HepG2 (cell line): Measurements from ENCODE around the gene PRKAR1B. TPM values are rescaled to one million over a fixed set of nuclear protein-coding genes. Genes with fewer than 3 reads are reported as not detected.

Experiments used
- ADNP ChIP-seq: sonication (generic); formaldehyde crosslinking; IDR thresholded peaks from 2 replicates; pipeline ENCODE4 v1.4.0; 2020; ENCODE audit warnings: missing genetic modification reagents
- ATF4 ChIP-seq, 2 experiments: fragments of 450-650 bp in 1 of 2; sonication (generic) in 1 of 2; formaldehyde crosslinking; IDR thresholded peaks; 2 replicates each; pipeline versions ENCODE4 v1.5.0 to v1.8.0; 2020 to 2022; ENCODE audit warnings: mild to moderate bottlenecking in 1 of 2, missing genetic modification reagents in 1 of 2
- ATF7-NPFF ChIP-seq: sonication (generic); formaldehyde crosslinking; IDR thresholded peaks from 2 replicates; pipeline ENCODE4 v1.8.1; 2023; ENCODE audit warnings: mild to moderate bottlenecking, low read depth, missing genetic modification reagents, moderate library complexity
- BCL6 ChIP-seq: IDR thresholded peaks from 2 replicates; pipeline ENCODE4 v1.6.1; 2016; ENCODE audit warnings: missing genetic modification reagents, missing compliant biosample characterization
- DMAP1 ChIP-seq: IDR thresholded peaks from 2 replicates; pipeline ENCODE4 v1.6.1; 2016
- HNRNPK ChIP-seq: fragments of 200-400 bp; formaldehyde crosslinking; IDR thresholded peaks from 2 replicates; pipeline ENCODE4 v1.6.1; 2018; ENCODE audit warnings: low read length, low read depth, moderate library complexity, mild to moderate bottlenecking; ENCODE audit not compliant: poor library complexity, severe bottlenecking
- IKZF4 ChIP-seq: sonication (generic); formaldehyde crosslinking; IDR thresholded peaks from 2 replicates; pipeline ENCODE4 v1.5.1; 2020; ENCODE audit warnings: borderline replicate concordance, mild to moderate bottlenecking, low read depth, missing genetic modification reagents; ENCODE audit errors: not compliant biosample characterization
- LCORL ChIP-seq, 2 experiments: fragments of 450-650 bp in 1 of 2; sonication (generic) in 1 of 2; formaldehyde crosslinking in 1 of 2; IDR thresholded peaks; 2 replicates each; pipeline versions ENCODE4 v1.5.0 to v1.6.1; 2017 to 2020; ENCODE audit warnings: antibody characterized with exemption in 1 of 2, missing genetic modification reagents in 1 of 2
- MAFF ChIP-seq: IDR thresholded peaks from 2 replicates; pipeline ENCODE4 v1.6.1; 2011; ENCODE audit warnings: low read depth, low read length, improper control_type of control experiment
- MEIS1 ChIP-seq: sonication (generic); formaldehyde crosslinking; IDR thresholded peaks from 2 replicates; pipeline ENCODE4 v1.9.0; 2021; ENCODE audit warnings: mild to moderate bottlenecking, missing genetic modification reagents, moderate library complexity, borderline replicate concordance
- NFATC3 ChIP-seq: sonication (generic); formaldehyde crosslinking; IDR thresholded peaks from 2 replicates; pipeline ENCODE4 v1.5.1; 2020; ENCODE audit warnings: mild to moderate bottlenecking, missing genetic modification reagents
- NR2F2 ChIP-seq: IDR thresholded peaks from 2 replicates; pipeline ENCODE4 v1.6.1; 2012; ENCODE audit warnings: low read depth, inconsistent platforms, borderline replicate concordance
- SMAD9 ChIP-seq: sonication (generic); formaldehyde crosslinking; IDR thresholded peaks from 2 replicates; pipeline ENCODE4 v1.5.1; 2020; ENCODE audit warnings: mild to moderate bottlenecking, missing genetic modification reagents
- TAF15 ChIP-seq: fragments of 200-400 bp; formaldehyde crosslinking; IDR thresholded peaks from one replicate; pipeline ENCODE4 v1.6.1; 2018; ENCODE audit warnings: mild to moderate bottlenecking, low read depth, low read length; ENCODE audit not compliant: poor library complexity, severe bottlenecking
- THRA ChIP-seq: sonication (generic); formaldehyde crosslinking; IDR thresholded peaks from 2 replicates; pipeline ENCODE4 v1.4.0; 2020; ENCODE audit warnings: missing genetic modification reagents, borderline replicate concordance
- ZBTB21 ChIP-seq: sonication (generic); formaldehyde crosslinking; IDR thresholded peaks from 2 replicates; pipeline ENCODE4 v1.4.0; 2020; ENCODE audit warnings: missing genetic modification reagents
- ZFP36 ChIP-seq: fragments of 150-350 bp; IDR thresholded peaks from 2 replicates; pipeline ENCODE4 v1.6.1; 2018; ENCODE audit warnings: borderline replicate concordance, low read length, low read depth; ENCODE audit not compliant: partially characterized antibody
- ZNF276 ChIP-seq: sonication (generic); formaldehyde crosslinking; IDR thresholded peaks from 2 replicates; pipeline ENCODE4 v1.4.0; 2020; ENCODE audit warnings: mild to moderate bottlenecking, low read depth, missing genetic modification reagents
- ZNF441 ChIP-seq: sonication (generic); formaldehyde crosslinking; IDR thresholded peaks from 2 replicates; pipeline ENCODE4 v1.7.0; 2021; ENCODE audit warnings: missing genetic modification reagents, borderline replicate concordance
- ZNF605 ChIP-seq: sonication (generic); formaldehyde crosslinking; IDR thresholded peaks from 2 replicates; pipeline ENCODE4 v1.8.0; 2022; ENCODE audit warnings: mild to moderate bottlenecking, missing genetic modification reagents
- ZNF629 ChIP-seq: sonication (generic); formaldehyde crosslinking; conservative IDR thresholded peaks from 2 replicates; pipeline ENCODE4 v1.5.0; 2020; ENCODE audit warnings: missing genetic modification reagents
- ZNF776 ChIP-seq: sonication (generic); formaldehyde crosslinking; IDR thresholded peaks from 2 replicates; pipeline ENCODE4 v1.4.0; 2020; ENCODE audit warnings: mild to moderate bottlenecking, missing genetic modification reagents
- polyA plus RNA-seq, 8 experiments: library from polyadenylated mRNA; depleted of rRNA in 3 of 8; stranded (reverse) in 7 of 8; unstranded in 1 of 8; fragments of >200 nt; fragmentation: Illumina TruSeq in 4 of 8; extraction: Trizol in 4 of 8; gene quantifications; 2 replicates each; pipeline versions ENCODE4 v1.2.1 to v1.2.3, GENCODE V29; 2011 to 2016; ENCODE audit warnings: low read depth in 4 of 8, missing spikeins in 1 of 8, mixed read lengths in 1 of 8; ENCODE audit not compliant: insufficient read depth in 1 of 8
- total RNA-seq, 5 experiments: library from RNA; depleted of rRNA; stranded (reverse); fragments of >200 nt; fragmentation: Illumina TruSeq; extraction: Trizol; gene quantifications; 2 replicates each; pipeline ENCODE4 v1.2.3, GENCODE V29; 2016; ENCODE audit warnings: low read depth in 1 of 5
- TF ChIP-seq, protein P1 (sequence below): sonication (generic); formaldehyde crosslinking; IDR thresholded peaks from 2 replicates; pipeline ENCODE4 v1.4.0; 2020; ENCODE audit warnings: mild to moderate bottlenecking, missing genetic modification reagents
- TF ChIP-seq, protein P2 (sequence below): fragments of 450-650 bp; IDR thresholded peaks from 2 replicates; pipeline ENCODE4 v1.6.1; 2017; ENCODE audit warnings: mild to moderate bottlenecking

Gene PRKAR1B
- total and polyA plus RNA-seq, 2 of the 13 experiments (the other 11 are each of a cell fraction or from before 2014, with no cell fraction given): 7.9 to 28.2 TPM

GRCh38 chr7:732094-732541 lies 5.0 kb upstream of the PRKAR1B start (continued):
- TF ChIP-seq ZNF276 (CRISPR knock-in tag) (no peak), NR2F2 (no peak), ZNF605 (no peak; the same call in 1 of the 2 replicates), ATF4 (CRISPR knock-in tag; IDR thresholded peaks at IDR 0.05) (no peak), MAFF (no peak), THRA (CRISPR knock-in tag) (peak; percentile 72; the same call in 1 of the 2 replicates), ZBTB21 (CRISPR knock-in tag) (no peak), ZNF776 (CRISPR knock-in tag) (no peak), ADNP (CRISPR knock-in tag) (no peak), DMAP1 (CRISPR knock-in tag) (peak; percentile 57; the same call in 1 of the 2 replicates), ZNF629 (CRISPR knock-in tag) (no peak; the same call in 1 of the 2 replicates), NFATC3 (no peak), LCORL (IDR thresholded peaks at IDR 0.05) (no peak), LCORL (CRISPR knock-in tag; IDR thresholded peaks at IDR 0.05) (peak; percentile 93), TAF15 (peak; percentile 72), BCL6 (CRISPR knock-in tag) (peak; percentile 23; the same call in 1 of the 2 replicates), IKZF4 (CRISPR knock-in tag) (peak; percentile 68), SMAD9 (no peak), ZFP36 (no peak), ATF7-NPFF (no peak), HNRNPK (no peak), MEIS1 (CRISPR knock-in tag) (no peak; the same call in 1 of the 2 replicates), ZNF441 (CRISPR knock-in tag) (no peak)
- TF ChIP-seq, protein P1, sequence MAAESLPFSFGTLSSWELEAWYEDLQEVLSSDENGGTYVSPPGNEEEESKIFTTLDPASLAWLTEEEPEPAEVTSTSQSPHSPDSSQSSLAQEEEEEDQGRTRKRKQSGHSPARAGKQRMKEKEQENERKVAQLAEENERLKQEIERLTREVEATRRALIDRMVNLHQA (CRISPR knock-in tag): no peak
- TF ChIP-seq, protein P2, sequence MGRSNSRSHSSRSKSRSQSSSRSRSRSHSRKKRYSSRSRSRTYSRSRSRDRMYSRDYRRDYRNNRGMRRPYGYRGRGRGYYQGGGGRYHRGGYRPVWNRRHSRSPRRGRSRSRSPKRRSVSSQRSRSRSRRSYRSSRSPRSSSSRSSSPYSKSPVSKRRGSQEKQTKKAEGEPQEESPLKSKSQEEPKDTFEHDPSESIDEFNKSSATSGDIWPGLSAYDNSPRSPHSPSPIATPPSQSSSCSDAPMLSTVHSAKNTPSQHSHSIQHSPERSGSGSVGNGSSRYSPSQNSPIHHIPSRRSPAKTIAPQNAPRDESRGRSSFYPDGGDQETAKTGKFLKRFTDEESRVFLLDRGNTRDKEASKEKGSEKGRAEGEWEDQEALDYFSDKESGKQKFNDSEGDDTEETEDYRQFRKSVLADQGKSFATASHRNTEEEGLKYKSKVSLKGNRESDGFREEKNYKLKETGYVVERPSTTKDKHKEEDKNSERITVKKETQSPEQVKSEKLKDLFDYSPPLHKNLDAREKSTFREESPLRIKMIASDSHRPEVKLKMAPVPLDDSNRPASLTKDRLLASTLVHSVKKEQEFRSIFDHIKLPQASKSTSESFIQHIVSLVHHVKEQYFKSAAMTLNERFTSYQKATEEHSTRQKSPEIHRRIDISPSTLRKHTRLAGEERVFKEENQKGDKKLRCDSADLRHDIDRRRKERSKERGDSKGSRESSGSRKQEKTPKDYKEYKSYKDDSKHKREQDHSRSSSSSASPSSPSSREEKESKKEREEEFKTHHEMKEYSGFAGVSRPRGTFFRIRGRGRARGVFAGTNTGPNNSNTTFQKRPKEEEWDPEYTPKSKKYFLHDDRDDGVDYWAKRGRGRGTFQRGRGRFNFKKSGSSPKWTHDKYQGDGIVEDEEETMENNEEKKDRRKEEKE: no peak
